Neural progenitor cell (in vitro differentiated cells): ENCODE results near the gene LPCAT3. TPM values are rescaled to one million over a fixed set of nuclear protein-coding genes. Genes with fewer than 3 reads are reported as not detected.

Experiments
- DNase-seq: peaks from one replicate; pipeline ENCODE4 v3.0.0-alpha.2; 2016; ENCODE audit warnings: low spot score
- H2AFZ ChIP-seq: fragments of 200-600 bp; sonication (generic); replicated peaks from 2 replicates; pipeline ENCODE4 v1.6.1; 2016; ENCODE audit warnings: antibody characterized with exemption
- H3F3A ChIP-seq: fragments of 200-600 bp; sonication (generic); 2 replicates; pipeline ENCODE4 v1.6.1; 2016; ENCODE audit warnings: antibody characterized with exemption, low read depth
- H3K27ac ChIP-seq: fragments of 200-600 bp; sonication (generic); 2 replicates; pipeline ENCODE4 v1.5.1; 2016; ENCODE audit warnings: mild to moderate bottlenecking
- H3K27me3 ChIP-seq: fragments of 200-600 bp; sonication (generic); 2 replicates; pipeline ENCODE4 v1.6.1; 2016; ENCODE audit warnings: mild to moderate bottlenecking, moderate library complexity
- H3K36me3 ChIP-seq: fragments of 200-600 bp; sonication (generic); 2 replicates; pipeline ENCODE4 v1.5.1; 2016
- H3K4me1 ChIP-seq: fragments of 200-600 bp; sonication (generic); 2 replicates; pipeline ENCODE4 v1.6.1; 2016; ENCODE audit warnings: mixed run types
- H3K4me2 ChIP-seq: fragments of 200-600 bp; sonication (generic); 2 replicates; pipeline ENCODE4 v1.6.1; 2016
- H3K4me3 ChIP-seq: fragments of 200-600 bp; sonication (generic); 2 replicates; pipeline ENCODE4 v1.5.1; 2016
- H3K79me2 ChIP-seq: fragments of 200-600 bp; sonication (generic); 2 replicates; pipeline ENCODE4 v1.6.1; 2016; ENCODE audit warnings: low read depth
- H3K9ac ChIP-seq: fragments of 200-600 bp; sonication (generic); 2 replicates; pipeline ENCODE4 v1.6.1; 2016
- H3K9me3 ChIP-seq: fragments of 200-600 bp; sonication (generic); 2 replicates; pipeline ENCODE4 v1.5.1; 2016; ENCODE audit warnings: low read depth
- H4K20me1 ChIP-seq: fragments of 200-600 bp; sonication (generic); 2 replicates; pipeline ENCODE4 v1.6.1; 2016; ENCODE audit warnings: low read depth
- H3K27ac Mint-ChIP-seq: 3 replicates; pipeline ENCODE4 v1.8.0; 2021; ENCODE audit warnings: mixed read lengths
- H3K27me3 Mint-ChIP-seq: 2 replicates; pipeline ENCODE4 v1.8.0; 2022; ENCODE audit warnings: low read depth, mild to moderate bottlenecking, inconsistent platforms, moderate library complexity, mixed read lengths; ENCODE audit not compliant: insufficient read depth
- H3K36me3 Mint-ChIP-seq: 3 replicates; pipeline ENCODE4 v1.8.0; 2021; ENCODE audit warnings: mixed read lengths
- H3K4me1 Mint-ChIP-seq: 3 replicates; pipeline ENCODE4 v1.8.0; 2021; ENCODE audit warnings: mixed read lengths
- H3K4me3 Mint-ChIP-seq: 3 replicates; pipeline ENCODE4 v1.8.0; 2021; ENCODE audit warnings: mild to moderate bottlenecking, moderate library complexity, mixed read lengths
- H3K9me3 Mint-ChIP-seq: 3 replicates; pipeline ENCODE4 v1.8.0; 2020; ENCODE audit warnings: mixed read lengths
- CTCF ChIP-seq: fragments of 200-600 bp; sonication (generic); IDR thresholded peaks from 2 replicates; pipeline ENCODE4 v1.5.1; 2017; ENCODE audit warnings: antibody characterized with exemption, mild to moderate bottlenecking
- EZH2 ChIP-seq: fragments of 200-600 bp; sonication (generic); IDR thresholded peaks from 2 replicates; pipeline ENCODE4 v1.6.1; 2017; ENCODE audit warnings: antibody characterized with exemption, mild to moderate bottlenecking, moderate library complexity
- EZH2phosphoT487 ChIP-seq: fragments of 200-600 bp; sonication (generic); IDR thresholded peaks from 2 replicates; pipeline ENCODE4 v1.6.1; 2017; ENCODE audit warnings: antibody characterized with exemption
- total RNA-seq: library from RNA; depleted of rRNA; stranded (reverse); fragments of >200 nt; gene quantifications from 2 replicates; pipeline ENCODE4 v1.2.3, GENCODE V29; 2015; ENCODE audit warnings: low replicate concordance

The LPCAT3 gene
- total RNA-seq = 18.1 and 32.6 TPM in 2 replicates

GRCh38 chr12:7018350-7019042, at the start of gene LPCAT3:
Gene LPCAT3 (minus strand): TSS chr12:7018476. CDS start chr12:7018424, 52 bp downstream.
- Histone ChIP-seq H3K9ac (peak within 1 kb of the TSS; percentile 24), H3K4me2 (peak within 1 kb of the TSS; percentile 91), H3K27ac (peak within 1 kb of the TSS; percentile 84), H3K4me1 (peaks cover 11% of the 10 kb centered on the region), H3K36me3 (no peaks in the 10 kb centered on the region), H3K4me3 (peak within 1 kb of the TSS; percentile 84), H3K9me3 (no peaks in the 10 kb centered on the region), H3K79me2 (peaks cover 37% of the 10 kb centered on the region), H3K27me3 (no peaks in the 10 kb centered on the region), H2AFZ (peak within 1 kb of the TSS; percentile 83), H3F3A (peaks cover 11% of the 10 kb centered on the region), H4K20me1 (peaks cover 14% of the 10 kb centered on the region)
- no peaks in the 10 kb centered on the region for H3K9me3 Mint-ChIP-seq
- peaks cover 4% of the 10 kb centered on the region for H3K27me3 Mint-ChIP-seq
- H3K4me1 Mint-ChIP-seq = peaks cover 14% of the 10 kb centered on the region
- peak; percentile 99 for DNase-seq
- TF ChIP-seq EZH2phosphoT487 (no peak), EZH2 (no peak), CTCF (peak; percentile 83)
- H3K36me3 Mint-ChIP-seq = no peaks in the 10 kb centered on the region
- H3K27ac Mint-ChIP-seq = no peak within 1 kb of the TSS
- H3K4me3 Mint-ChIP-seq = peak within 1 kb of the TSS; percentile 88

GRCh38 chr12:7067096-7067495, 48.8 kb upstream of the LPCAT3 start:
- no peak overlapping the region for H3K27ac Mint-ChIP-seq
- no peak overlapping the region for H3K4me3 ChIP-seq
- H3K27me3 Mint-ChIP-seq = peaks cover 8% of the 10 kb centered on the region
- TF ChIP-seq CTCF (no peak), EZH2phosphoT487 (no peak), EZH2 (no peak)
- no peak overlapping the region for H2AFZ ChIP-seq
- H3K9me3 Mint-ChIP-seq = no peaks in the 10 kb centered on the region
- no peaks in the 10 kb centered on the region for H4K20me1 ChIP-seq
- no peaks in the 10 kb centered on the region for H3K79me2 ChIP-seq
- no peaks in the 10 kb centered on the region for H3K36me3 ChIP-seq
- H3K4me1 ChIP-seq = no peaks in the 10 kb centered on the region
- H3K9ac ChIP-seq = no peak overlapping the region
- no peak overlapping the region for H3K27ac ChIP-seq
- no peaks in the 10 kb centered on the region for H3K27me3 ChIP-seq
- H3K4me3 Mint-ChIP-seq = no peak overlapping the region
- DNase-seq = no peak
- no peaks in the 10 kb centered on the region for H3K36me3 Mint-ChIP-seq
- H3K4me1 Mint-ChIP-seq = no peaks in the 10 kb centered on the region
- H3K9me3 ChIP-seq = no peaks in the 10 kb centered on the region
- H3F3A ChIP-seq = no peaks in the 10 kb centered on the region
- H3K4me2 ChIP-seq = no peak overlapping the region

GRCh38 chr12:7066596-7066995, 48.3 kb upstream of the LPCAT3 start:
- H3F3A ChIP-seq = no peaks in the 10 kb centered on the region
- Mint-ChIP-seq H3K27ac (no peak overlapping the region), H3K36me3 (no peaks in the 10 kb centered on the region), H3K4me3 (no peak overlapping the region), H3K4me1 (no peaks in the 10 kb centered on the region), H3K9me3 (no peaks in the 10 kb centered on the region), H3K27me3 (peaks cover 8% of the 10 kb centered on the region)
- H3K79me2 ChIP-seq = no peaks in the 10 kb centered on the region
- DNase-seq = no peak
- H3K27me3 ChIP-seq = no peaks in the 10 kb centered on the region
- no peaks in the 10 kb centered on the region for H3K4me1 ChIP-seq
- no peak overlapping the region for H3K4me3 ChIP-seq
- H3K9me3 ChIP-seq = no peaks in the 10 kb centered on the region
- H4K20me1 ChIP-seq = no peaks in the 10 kb centered on the region
- TF ChIP-seq EZH2 (no peak), EZH2phosphoT487 (no peak)
- no peak overlapping the region for H3K27ac ChIP-seq
- H3K4me2 ChIP-seq = no peak overlapping the region
- H2AFZ ChIP-seq = no peak overlapping the region
- H3K9ac ChIP-seq = no peak overlapping the region
- no peaks in the 10 kb centered on the region for H3K36me3 ChIP-seq

- H4K20me1 ChIP-seq = no peaks in the 10 kb centered on the region
- Mint-ChIP-seq H3K27me3 (peaks cover 11% of the 10 kb centered on the region), H3K4me1 (peaks cover 6% of the 10 kb centered on the region), H3K27ac (no peak overlapping the region), H3K4me3 (no peak overlapping the region), H3K9me3 (no peaks in the 10 kb centered on the region), H3K36me3 (no peaks in the 10 kb centered on the region)
- H3K4me2 ChIP-seq = no peak overlapping the region
- no peaks in the 10 kb centered on the region for H3F3A ChIP-seq
- no peaks in the 10 kb centered on the region for H3K36me3 ChIP-seq
- no peak overlapping the region for H3K9ac ChIP-seq
- TF ChIP-seq CTCF (no peak), EZH2 (no peak), EZH2phosphoT487 (no peak)
- no peaks in the 10 kb centered on the region for H3K4me1 ChIP-seq
- no peaks in the 10 kb centered on the region for H3K79me2 ChIP-seq
- no peak overlapping the region for H3K27ac ChIP-seq
- no peak overlapping the region for H3K4me3 ChIP-seq
- H2AFZ ChIP-seq = no peak overlapping the region
- no peaks in the 10 kb centered on the region for H3K9me3 ChIP-seq
- no peaks in the 10 kb centered on the region for H3K27me3 ChIP-seq
- no peak for DNase-seq
Measured at GRCh38 chr12:7065073-7065623, 46.9 kb upstream of the LPCAT3 start.
